Activated CD4-positive, alpha-beta T cell treated with anti-CD3 and anti-CD28 coated beads, Interleukin-2, Interleukin-6, amounts not matched to agents 100 ng/mL and 50 ng/mL, durations not matched to agents 16 hours and 8 hours (primary cell): ENCODE results near the gene CRYBB1.

ENCODE experiments used
- DNase-seq: peaks from one replicate; pipeline ENCODE4 v3.0.0-alpha.2; 2020

The CRYBB1 gene

GRCh38 chr22:26574001-26574723 lies 43.7 kb downstream of the CRYBB1 start:
- no peak for DNase-seq

GRCh38 chr22:26573026-26573662 lies 44.7 kb downstream of the CRYBB1 start:
- no peak for DNase-seq

GRCh38 chr22:26570864-26571525 lies 46.8 kb downstream of the CRYBB1 start:
- DNase-seq: no peak

GRCh38 chr22:26570115-26570514 lies 47.7 kb downstream of the CRYBB1 start:
- DNase-seq: no peak

GRCh38 chr22:26568207-26568706 lies 49.6 kb downstream of the CRYBB1 start:
- no peak for DNase-seq

GRCh38 chr22:26567610-26568009 lies 50.2 kb downstream of the CRYBB1 start:
- DNase-seq: no peak

- no peak for DNase-seq
Measured at GRCh38 chr22:26566994-26567393, 50.8 kb downstream of the CRYBB1 start.

- DNase-seq: peak; percentile 22
Measured at GRCh38 chr22:26565889-26566288, 51.9 kb downstream of the CRYBB1 start.

GRCh38 chr22:26565181-26565580 lies 52.6 kb downstream of the CRYBB1 start:
- no peak for DNase-seq

- no peak for DNase-seq
Measured at GRCh38 chr22:26564672-26565071, 53.2 kb downstream of the CRYBB1 start.

GRCh38 chr22:26564181-26564580 lies 53.6 kb downstream of the CRYBB1 start:
- DNase-seq: no peak

GRCh38 chr22:26563022-26563421 lies 54.8 kb downstream of the CRYBB1 start:
- DNase-seq: no peak

- no peak for DNase-seq
Measured at GRCh38 chr22:26561756-26562417, 55.9 kb downstream of the CRYBB1 start.

- DNase-seq: no peak
Measured at GRCh38 chr22:26559961-26560575, 57.8 kb downstream of the CRYBB1 start.

GRCh38 chr22:26558248-26558895 lies 59.5 kb downstream of the CRYBB1 start:
- DNase-seq: no peak

GRCh38 chr22:26556904-26557303 lies 60.9 kb downstream of the CRYBB1 start:
- DNase-seq: no peak

- DNase-seq: no peak
Measured at GRCh38 chr22:26555478-26555877, 62.3 kb downstream of the CRYBB1 start.

GRCh38 chr22:26554956-26555355 lies 62.9 kb downstream of the CRYBB1 start:
- no peak for DNase-seq

GRCh38 chr22:26553056-26553752 lies 64.6 kb downstream of the CRYBB1 start:
- DNase-seq: no peak

- DNase-seq: no peak
Measured at GRCh38 chr22:26552466-26552865, 65.4 kb downstream of the CRYBB1 start.

- no peak for DNase-seq
Measured at GRCh38 chr22:26551568-26551967, 66.3 kb downstream of the CRYBB1 start.
